PC-9 (cell line): ENCODE results near the gene LRMDA. TPM values are rescaled to one million over a fixed set of nuclear protein-coding genes. Genes with fewer than 3 reads are reported as not detected.

ENCODE experiments used
- BruUV-seq: library from RNA; stranded (reverse); fragments of 400-500 nt; replicated peaks from 2 replicates; lab custom pipeline; 2021; lab: Mats Ljungman, UMichigan
- CTCF ChIA-PET: fragments of 300-600 bp; sonication (Branson Sonifier 250); formaldehyde crosslinking; loops from one replicate; lab custom pipeline; 2022; ENCODE audit warnings: antibody characterized with exemption; lab: Charles Lee
- POLR2A ChIA-PET: fragments of 300-600 bp; sonication (Branson Sonifier 250); formaldehyde crosslinking; loops from one replicate; lab custom pipeline; 2022; ENCODE audit warnings: antibody characterized with exemption; ENCODE audit not compliant: unreplicated experiment; lab: Charles Lee
- DNase-seq, 2 experiments: peaks; one replicate each; pipeline versions ENCODE4 v3.0.0 to v3.0.0-alpha.2; 2015 to 2022; ENCODE audit warnings: mixed read lengths in 1 of 2
- H2AFZ ChIP-seq: fragments of 200-600 bp; sonication (generic); 2 replicates; pipeline ENCODE4 v1.8.1; 2017; ENCODE audit warnings: antibody characterized with exemption
- H3F3A ChIP-seq: fragments of 200-600 bp; sonication (generic); 2 replicates; pipeline ENCODE4 v1.8.1; 2017; ENCODE audit warnings: antibody characterized with exemption, mild to moderate bottlenecking, low read depth; ENCODE audit not compliant: insufficient read depth
- H3K27ac ChIP-seq: fragments of 200-600 bp; sonication (generic); 2 replicates; pipeline ENCODE4 v1.6.1; 2016; ENCODE audit warnings: mixed run types
- H3K27me3 ChIP-seq: fragments of 200-600 bp; sonication (generic); 2 replicates; pipeline ENCODE4 v1.6.1; 2016; ENCODE audit warnings: low read depth, mixed run types; ENCODE audit not compliant: insufficient read depth
- H3K36me3 ChIP-seq: fragments of 200-600 bp; sonication (generic); 2 replicates; pipeline ENCODE4 v1.6.1; 2016; ENCODE audit warnings: low read depth, mixed run types
- H3K4me1 ChIP-seq: fragments of 200-600 bp; sonication (generic); replicated peaks from 2 replicates; pipeline ENCODE4 v1.6.1; 2016; ENCODE audit warnings: mixed run types; ENCODE audit not compliant: insufficient read depth
- H3K4me2 ChIP-seq: fragments of 200-600 bp; sonication (generic); 2 replicates; pipeline ENCODE4 v1.6.1; 2017; ENCODE audit warnings: mixed run types
- H3K4me3 ChIP-seq: fragments of 200-600 bp; sonication (generic); 2 replicates; pipeline ENCODE4 v1.6.1; 2016; ENCODE audit warnings: mixed run types
- H3K79me2 ChIP-seq: fragments of 200-600 bp; sonication (generic); 2 replicates; pipeline ENCODE4 v1.6.1; 2017; ENCODE audit warnings: low read depth, mixed run types
- H3K9me2 ChIP-seq: fragments of 200-600 bp; sonication (generic); 2 replicates; pipeline ENCODE4 v1.8.1; 2017; ENCODE audit warnings: mild to moderate bottlenecking; ENCODE audit not compliant: insufficient read depth
- H3K9me3 ChIP-seq: fragments of 200-600 bp; sonication (generic); 2 replicates; pipeline ENCODE4 v1.8.1; 2016; ENCODE audit warnings: low read depth; ENCODE audit not compliant: insufficient read depth
- H4K20me1 ChIP-seq: fragments of 200-600 bp; sonication (generic); 2 replicates; pipeline ENCODE4 v1.8.1; 2017; ENCODE audit not compliant: insufficient read depth
- CTCF ChIP-seq: fragments of 200-600 bp; sonication (generic); conservative IDR thresholded peaks from 2 replicates; pipeline ENCODE4 v1.6.1; 2017; ENCODE audit warnings: mixed run types, antibody characterized with exemption, mild to moderate bottlenecking, moderate library complexity
- EZH2 ChIP-seq: fragments of 200-600 bp; sonication (generic); IDR thresholded peaks from 2 replicates; pipeline ENCODE4 v1.8.0; 2017; ENCODE audit warnings: antibody characterized with exemption, low read depth
- intact Hi-C: fragments of 100-400 bp; cut with micrococcal nuclease; formaldehyde crosslinking; loops from one replicate; pipeline ENCODE4 v1.10.0; 2022; ENCODE audit not compliant: unreplicated experiment
- total RNA-seq: library from RNA; stranded (reverse); gene quantifications from 2 replicates; pipeline ENCODE4 v1.2.3, GENCODE V29; 2021

LRMDA gene
- total RNA-seq, 1 experiment from 2014 or later = not detected

DNA sequence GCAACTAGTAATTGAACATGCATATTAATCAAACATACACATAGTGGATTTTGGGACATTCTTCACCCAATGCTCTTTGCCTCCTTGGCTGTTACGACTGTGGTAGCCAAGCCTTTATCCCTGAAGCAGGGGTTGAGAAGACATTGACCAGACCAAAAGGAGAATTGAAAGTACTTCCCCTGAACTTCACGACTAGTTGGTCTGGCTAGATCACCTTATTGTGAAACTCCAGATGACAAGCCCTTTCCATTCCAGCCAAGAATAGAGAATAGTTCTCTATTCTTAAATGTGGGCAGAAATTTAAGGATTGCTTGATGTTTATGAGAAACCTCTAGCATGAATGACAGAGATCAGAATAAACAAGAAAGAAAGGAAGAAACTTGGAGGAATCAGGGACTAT is 97.0 kb downstream of the LRMDA start:
- Histone ChIP-seq H3K27ac (no peak overlapping the region), H3K9me3 (no peaks in the 10 kb centered on the region), H3K27me3 (no peaks in the 10 kb centered on the region), H3F3A (peaks cover 17% of the 10 kb centered on the region; the same call in 1 of the 2 replicates), H3K4me3 (no peak overlapping the region), H4K20me1 (no peaks in the 10 kb centered on the region), H3K4me1 (peaks cover 45% of the 10 kb centered on the region), H3K9me2 (no peaks in the 10 kb centered on the region), H2AFZ (no peak overlapping the region), H3K79me2 (no peaks in the 10 kb centered on the region), H3K36me3 (no peaks in the 10 kb centered on the region), H3K4me2 (no peak overlapping the region)
- TF ChIP-seq EZH2 (no peak), CTCF (no peak)
- intact Hi-C loops = no loop called here
- DNase-seq = no peak
- ChIA-PET POLR2A (no interaction called here), CTCF (no interaction called here)
- no TSS peak for BruUV-seq

DNA sequence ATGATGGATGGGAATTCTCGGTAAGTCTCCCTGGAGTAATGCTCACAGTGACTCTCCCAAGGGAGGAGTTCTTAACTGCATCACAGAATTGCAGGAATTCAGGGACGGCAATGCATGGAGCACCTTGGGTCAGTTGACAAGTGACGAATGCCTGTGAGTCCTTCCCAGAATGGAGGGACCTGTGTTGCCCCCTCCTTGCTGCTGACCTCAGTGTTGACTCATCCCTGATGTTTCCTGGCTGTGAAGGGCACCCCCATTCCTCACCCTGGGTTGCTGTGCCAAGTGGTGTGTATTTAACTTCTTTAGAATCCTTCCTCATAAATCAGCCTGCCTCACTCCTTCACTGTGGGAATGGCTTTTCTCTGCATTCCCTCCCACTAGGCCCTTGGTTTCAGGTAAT is 98.9 kb downstream of the LRMDA start:
- DNase-seq = peak in 1 of 2 experiments; percentile 81
- H3K27me3 ChIP-seq = no peaks in the 10 kb centered on the region
- ChIA-PET CTCF (no interaction called here), POLR2A (no interaction called here)
- H2AFZ ChIP-seq = no peak overlapping the region
- intact Hi-C loops = no loop called here
- no peaks in the 10 kb centered on the region for H3K9me2 ChIP-seq
- TF ChIP-seq CTCF (no peak), EZH2 (no peak)
- H3K4me3 ChIP-seq = no peak overlapping the region
- peak overlapping the region; percentile 30 for H3K4me2 ChIP-seq
- H3K9me3 ChIP-seq = no peaks in the 10 kb centered on the region
- BruUV-seq = no TSS peak
- H3K36me3 ChIP-seq = no peaks in the 10 kb centered on the region
- peaks cover 38% of the 10 kb centered on the region for H3K4me1 ChIP-seq
- H3K79me2 ChIP-seq = no peaks in the 10 kb centered on the region
- peak overlapping the region; percentile 82 for H3K27ac ChIP-seq
- peaks cover 11% of the 10 kb centered on the region; the same call in 1 of the 2 replicates for H3F3A ChIP-seq
- H4K20me1 ChIP-seq = no peaks in the 10 kb centered on the region

DNA sequence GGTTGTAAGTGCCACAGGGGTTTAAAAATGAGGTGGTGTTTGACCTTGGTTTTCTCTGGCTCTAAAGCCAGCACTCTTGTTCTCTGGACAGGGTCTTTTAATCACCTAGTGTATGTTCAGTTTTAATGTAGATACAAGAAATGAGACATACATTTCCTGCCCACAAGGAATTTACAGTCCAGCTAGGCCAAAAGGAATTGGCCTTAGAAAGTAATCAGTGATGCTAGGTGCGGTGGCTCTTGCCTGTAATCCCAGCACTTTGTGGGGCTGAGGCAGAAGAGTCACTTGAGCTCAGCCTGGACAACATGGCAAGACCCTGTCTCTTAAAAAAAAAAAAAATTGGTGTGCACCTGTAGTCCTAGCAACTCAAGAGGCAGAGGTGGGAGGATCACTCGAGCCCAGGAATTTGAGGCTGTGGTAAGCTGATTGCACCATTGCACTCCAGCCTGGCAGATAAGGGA is 100.2 kb downstream of the LRMDA start:
- H3K4me2 ChIP-seq = no peak overlapping the region
- H3K9me2 ChIP-seq = no peaks in the 10 kb centered on the region
- peaks cover 11% of the 10 kb centered on the region; the same call in 1 of the 2 replicates for H3F3A ChIP-seq
- DNase-seq = no peak
- H3K27me3 ChIP-seq = no peaks in the 10 kb centered on the region
- H2AFZ ChIP-seq = no peak overlapping the region
- intact Hi-C loops = no loop called here
- CTCF ChIA-PET = no interaction called here
- POLR2A ChIA-PET = no interaction called here
- BruUV-seq = no TSS peak
- H4K20me1 ChIP-seq = no peaks in the 10 kb centered on the region
- H3K27ac ChIP-seq = no peak overlapping the region
- TF ChIP-seq EZH2 (no peak), CTCF (no peak)
- no peaks in the 10 kb centered on the region for H3K79me2 ChIP-seq
- no peaks in the 10 kb centered on the region for H3K9me3 ChIP-seq
- peaks cover 34% of the 10 kb centered on the region for H3K4me1 ChIP-seq
- H3K36me3 ChIP-seq = no peaks in the 10 kb centered on the region
- H3K4me3 ChIP-seq = no peak overlapping the region
